ENCODE results near the gene CCDC60.

Gene CCDC60

DNA sequence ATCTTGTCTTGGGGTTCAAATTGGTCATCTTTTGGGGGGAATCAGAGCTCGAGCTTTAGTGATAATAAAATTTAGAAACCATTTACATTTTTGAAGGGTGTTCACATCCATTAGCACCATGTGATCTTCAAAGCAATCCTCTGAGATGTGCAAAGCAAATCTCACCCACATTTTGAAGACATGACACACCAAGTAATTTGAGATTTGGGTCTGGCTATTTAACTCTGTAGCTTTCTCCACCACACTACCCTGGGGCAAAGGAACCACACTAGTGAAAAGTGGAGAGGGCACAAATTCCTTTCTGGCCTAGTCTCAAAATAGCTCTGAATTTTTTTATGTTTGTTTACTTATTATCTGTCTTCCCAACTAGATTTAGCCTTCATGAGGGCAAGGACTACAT, 212.5 kb downstream of the CCDC60 start:
- Mint-ChIP-seq H3K27ac (no peak overlapping the region), H3K27me3 (peaks cover 23% of the 10 kb centered on the region), H3K36me3 (ENCODE audit: low read depth) (no peaks in the 10 kb centered on the region), H3K4me1 (ENCODE audit: low read depth) (no peaks in the 10 kb centered on the region), H3K4me3 (no peak overlapping the region), H3K9me3 (no peaks in the 10 kb centered on the region)

- H3K9me3 Mint-ChIP-seq, result no peaks in the 10 kb centered on the region
- peaks cover 14% of the 10 kb centered on the region for H3K27me3 Mint-ChIP-seq
- no peak overlapping the region for H3K27ac Mint-ChIP-seq
- no peaks in the 10 kb centered on the region for H3K36me3 Mint-ChIP-seq (ENCODE audit: low read depth)
- H3K4me1 Mint-ChIP-seq (ENCODE audit: low read depth), result no peaks in the 10 kb centered on the region
- no peak overlapping the region for H3K4me3 Mint-ChIP-seq
Observed at GRCh38 chr12:119556854-119557253, 222.3 kb downstream of the CCDC60 start.

- Mint-ChIP-seq H3K27me3 (peaks cover 9% of the 10 kb centered on the region), H3K27ac (no peak overlapping the region), H3K36me3 (ENCODE audit: low read depth) (no peaks in the 10 kb centered on the region), H3K4me3 (no peak overlapping the region), H3K9me3 (no peaks in the 10 kb centered on the region), H3K4me1 (ENCODE audit: low read depth) (no peaks in the 10 kb centered on the region)
Observed at GRCh38 chr12:119565404-119565803, 230.9 kb downstream of the CCDC60 start.

DNA sequence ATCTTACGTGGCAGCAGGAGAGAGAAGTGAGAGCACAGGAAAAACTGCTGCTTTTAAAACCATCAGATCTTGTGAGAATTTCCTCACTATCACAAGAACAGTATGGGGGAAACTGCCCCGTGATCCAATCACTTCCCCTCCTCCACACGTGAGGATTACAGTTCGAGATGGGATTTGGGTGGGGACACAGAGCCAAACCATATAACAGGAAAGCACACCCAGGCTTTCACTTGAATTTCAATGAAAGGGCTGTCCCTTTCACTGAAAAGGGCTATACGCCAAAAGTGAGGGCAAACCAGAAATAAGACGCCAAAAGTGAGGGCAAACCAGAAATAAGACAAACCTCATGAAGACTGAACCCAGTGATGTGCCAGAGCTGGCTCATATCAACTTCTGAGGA, 236.2 kb downstream of the CCDC60 start:
- Mint-ChIP-seq H3K36me3 (ENCODE audit: low read depth) (no peaks in the 10 kb centered on the region), H3K27ac (no peak overlapping the region), H3K4me3 (no peak overlapping the region), H3K9me3 (no peaks in the 10 kb centered on the region), H3K4me1 (ENCODE audit: low read depth) (no peaks in the 10 kb centered on the region), H3K27me3 (peaks cover 16% of the 10 kb centered on the region)

DNA sequence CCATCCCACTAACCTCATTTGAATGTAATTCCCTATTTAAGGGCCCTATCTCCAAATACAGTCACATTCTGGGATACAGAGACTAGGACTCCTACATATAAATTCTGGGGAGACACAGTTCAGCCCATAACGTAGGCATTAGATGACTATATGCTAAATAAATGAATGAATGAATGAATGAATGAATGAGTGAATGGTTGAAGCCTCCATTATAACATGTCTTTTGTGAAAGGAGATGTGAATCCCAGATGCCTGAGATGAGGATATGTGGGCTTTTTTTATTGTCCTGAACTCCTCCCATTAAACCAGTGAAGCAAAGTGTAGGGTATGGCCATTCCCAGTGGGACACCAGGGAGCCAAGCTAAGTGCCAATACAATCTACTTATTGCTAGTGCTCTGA, 238.6 kb downstream of the CCDC60 start:
- H3K27me3 Mint-ChIP-seq, result peaks cover 25% of the 10 kb centered on the region
- H3K9me3 Mint-ChIP-seq, result no peaks in the 10 kb centered on the region
- H3K4me1 Mint-ChIP-seq (ENCODE audit: low read depth), result peaks cover 4% of the 10 kb centered on the region
- H3K27ac Mint-ChIP-seq, result no peak overlapping the region
- no peaks in the 10 kb centered on the region for H3K36me3 Mint-ChIP-seq (ENCODE audit: low read depth)
- H3K4me3 Mint-ChIP-seq, result no peak overlapping the region

DNA sequence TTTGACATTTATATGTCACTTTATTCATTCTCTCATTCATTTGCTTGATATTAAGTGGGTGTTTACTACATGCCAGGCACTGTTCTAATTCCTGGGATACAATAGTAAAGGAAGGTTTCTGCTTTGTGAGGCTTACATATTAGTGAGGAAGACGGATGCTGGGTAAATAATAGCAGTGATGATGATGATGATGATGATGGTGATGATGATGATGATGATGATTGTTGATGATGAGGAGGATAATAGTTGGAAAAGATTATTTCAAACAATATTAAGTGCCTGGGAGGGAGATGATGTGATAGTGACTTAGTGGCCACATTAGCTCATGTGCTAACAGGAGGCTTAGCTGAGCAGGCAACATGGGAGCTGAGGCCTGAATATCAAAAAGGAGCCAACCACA, 239.7 kb downstream of the CCDC60 start:
- Mint-ChIP-seq H3K9me3 (no peaks in the 10 kb centered on the region), H3K27ac (no peak overlapping the region)

DNA sequence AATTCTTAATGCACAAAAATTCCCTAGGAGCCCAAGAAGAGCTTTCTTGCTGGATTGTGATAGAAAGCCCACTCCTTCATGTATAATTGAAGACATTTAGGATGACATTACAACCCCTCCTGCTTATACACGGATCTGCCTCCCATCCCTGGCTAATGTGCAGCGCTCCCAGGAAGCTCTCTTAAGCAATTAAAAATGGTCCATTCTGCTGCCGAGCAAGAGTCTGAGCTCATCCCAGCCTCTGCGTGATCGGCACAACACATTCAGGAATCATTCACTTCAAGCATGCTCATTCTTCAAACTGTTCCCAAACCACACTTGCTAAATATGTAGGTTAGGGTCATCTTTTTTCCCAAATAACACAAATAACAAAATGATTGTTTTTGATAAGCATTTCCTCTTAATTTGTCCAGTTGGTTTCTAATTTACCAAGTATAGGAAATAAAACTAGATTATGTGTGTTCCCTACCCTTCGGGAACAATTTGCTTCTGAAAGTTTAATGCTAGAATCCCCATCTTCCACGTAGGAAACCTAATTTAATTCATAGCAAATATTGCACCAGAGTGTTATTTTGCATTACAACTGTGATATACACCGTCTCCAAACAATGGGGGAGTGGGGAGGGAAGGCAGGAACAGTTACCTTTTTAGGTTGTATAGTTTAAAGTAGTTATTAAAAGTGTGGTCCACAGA, 241.7 kb downstream of the CCDC60 start:
- Mint-ChIP-seq H3K27ac (no peak overlapping the region), H3K9me3 (no peaks in the 10 kb centered on the region), H3K4me1 (ENCODE audit: low read depth) (peaks cover 4% of the 10 kb centered on the region), H3K4me3 (no peak overlapping the region), H3K27me3 (peaks cover 26% of the 10 kb centered on the region), H3K36me3 (ENCODE audit: low read depth) (no peaks in the 10 kb centered on the region)

More for the DNA sequence above, 239.7 kb downstream of the CCDC60 start:
- Mint-ChIP-seq H3K27me3 (peaks cover 25% of the 10 kb centered on the region), H3K4me3 (no peak overlapping the region), H3K36me3 (ENCODE audit: low read depth) (no peaks in the 10 kb centered on the region), H3K4me1 (ENCODE audit: low read depth) (peaks cover 4% of the 10 kb centered on the region)

- Mint-ChIP-seq H3K4me3 (no peak overlapping the region), H3K9me3 (no peaks in the 10 kb centered on the region), H3K36me3 (ENCODE audit: low read depth) (no peaks in the 10 kb centered on the region), H3K27me3 (peaks cover 29% of the 10 kb centered on the region), H3K4me1 (ENCODE audit: low read depth) (peaks cover 4% of the 10 kb centered on the region), H3K27ac (no peak overlapping the region)
Observed at GRCh38 chr12:119576915-119577314, 242.4 kb downstream of the CCDC60 start.

DNA sequence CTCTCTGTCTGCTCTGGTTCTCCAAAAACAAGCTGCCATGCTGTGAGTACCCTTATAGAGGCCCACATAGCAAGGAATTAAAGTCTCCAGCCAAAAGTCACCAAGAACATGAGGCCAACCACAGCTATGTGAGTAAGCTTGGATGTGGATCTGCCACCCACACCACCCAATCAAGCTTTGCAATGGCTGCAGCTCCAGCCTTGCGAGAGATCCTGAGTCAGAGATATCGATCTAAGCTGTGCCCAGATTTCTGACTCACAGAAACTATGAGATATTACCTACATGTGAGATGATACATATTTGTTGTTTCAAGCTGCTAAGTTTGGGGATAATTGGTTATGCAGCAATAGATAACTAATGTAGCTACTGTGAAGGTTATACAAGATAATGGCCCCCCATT, 243.6 kb downstream of the CCDC60 start:
- Mint-ChIP-seq H3K4me1 (ENCODE audit: low read depth) (peaks cover 4% of the 10 kb centered on the region), H3K27me3 (peaks cover 34% of the 10 kb centered on the region), H3K9me3 (no peaks in the 10 kb centered on the region), H3K36me3 (ENCODE audit: low read depth) (no peaks in the 10 kb centered on the region), H3K27ac (no peak overlapping the region), H3K4me3 (no peak overlapping the region)

GRCh38 chr12:119589097-119589496, 254.6 kb downstream of the CCDC60 start:
- Mint-ChIP-seq H3K36me3 (ENCODE audit: low read depth) (no peaks in the 10 kb centered on the region), H3K9me3 (no peaks in the 10 kb centered on the region), H3K4me1 (ENCODE audit: low read depth) (no peaks in the 10 kb centered on the region), H3K4me3 (no peak overlapping the region), H3K27me3 (peaks cover 50% of the 10 kb centered on the region), H3K27ac (no peak overlapping the region)

- Mint-ChIP-seq H3K4me3 (no peak overlapping the region), H3K36me3 (ENCODE audit: low read depth) (no peaks in the 10 kb centered on the region), H3K27ac (no peak overlapping the region), H3K9me3 (no peaks in the 10 kb centered on the region), H3K27me3 (peaks cover 51% of the 10 kb centered on the region), H3K4me1 (ENCODE audit: low read depth) (peaks cover 2% of the 10 kb centered on the region)
Observed at GRCh38 chr12:119589634-119590033, 255.1 kb downstream of the CCDC60 start.
